H1 (cell line): Measurements from ENCODE around the gene SLC47A2. TPM values are rescaled to one million over a fixed set of nuclear protein-coding genes. Genes with fewer than 3 reads are reported as not detected.
A peak's percentile ranks its signal among the peaks of the same experiment; 100 is the strongest.

ENCODE experiments used
- CTCF ChIA-PET: fragments of 300-600 bp; sonication (Branson Sonifier 250); formaldehyde crosslinking; loops from one replicate; lab custom pipeline; 2021; ENCODE audit not compliant: partially characterized antibody; lab: Charles Lee
- POLR2A ChIA-PET: fragments of 300-600 bp; sonication (Branson Sonifier 250); formaldehyde crosslinking; loops from one replicate; lab custom pipeline; 2021; ENCODE audit warnings: inconsistent platforms; ENCODE audit not compliant: partially characterized antibody; lab: Charles Lee
- DNase-seq, 2 experiments: peaks; one replicate each; pipeline versions ENCODE4 v3.0.0 to v3.0.0-alpha.2; 2010 to 2022; ENCODE audit warnings: low spot score in 2 of 2, low read depth in 1 of 2, mixed read lengths in 1 of 2
- FAIRE-seq: peaks from 2 replicates; lab custom pipeline; 2011; peaks lifted over from hg19 to GRCh38; lab: Jason Lieb, UNC
- H2AFZ ChIP-seq: 2 replicates; pipeline ENCODE4 v1.8.1; 2012; ENCODE audit warnings: low read length, inconsistent platforms
- H2AK5ac ChIP-seq: 2 replicates; pipeline ENCODE4 v1.6.1; 2013; ENCODE audit warnings: low read depth, low read length
- H2BK120ac ChIP-seq: replicated peaks from 2 replicates; pipeline ENCODE3; 2013; ENCODE audit warnings: low read depth, low read length, inconsistent platforms
- H2BK12ac ChIP-seq: 2 replicates; pipeline ENCODE4 v1.6.1; 2013; ENCODE audit warnings: low read depth, low read length
- H2BK15ac ChIP-seq: 2 replicates; pipeline ENCODE4 v1.6.1; 2013; ENCODE audit warnings: low read length
- H2BK20ac ChIP-seq: 2 replicates; pipeline ENCODE4 v1.6.1; 2013; ENCODE audit warnings: low read length
- H2BK5ac ChIP-seq: 2 replicates; pipeline ENCODE4 v1.6.1; 2013; ENCODE audit warnings: low read depth, low read length
- H3K14ac ChIP-seq: 2 replicates; pipeline ENCODE4 v1.6.1; 2013; ENCODE audit warnings: inconsistent platforms; ENCODE audit not compliant: insufficient read length
- H3K18ac ChIP-seq: 2 replicates; pipeline ENCODE4 v1.6.1; 2013; ENCODE audit warnings: low read length; ENCODE audit errors: extremely low read depth
- H3K23ac ChIP-seq: 2 replicates; pipeline ENCODE4 v1.6.1; 2013; ENCODE audit warnings: inconsistent platforms; ENCODE audit not compliant: insufficient read length
- H3K23me2 ChIP-seq: 2 replicates; pipeline ENCODE4 v1.6.1; 2013; ENCODE audit warnings: low read depth, low read length
- H3K27ac ChIP-seq: 2 replicates; pipeline ENCODE4 v1.6.1; 2011; ENCODE audit warnings: low read depth, low read length, inconsistent platforms
- H3K27me3 ChIP-seq, 4 experiments: replicated peaks in 1 of 4; 1 replicate in 1 of 4; 2 replicates in 3 of 4; pipeline versions ENCODE4 v1.6.1 to v1.8.1; 2011 to 2013; ENCODE audit warnings: low read length in 3 of 4, mild to moderate bottlenecking in 3 of 4, inconsistent platforms in 2 of 4, mixed read lengths in 2 of 4, moderate library complexity in 1 of 4; ENCODE audit not compliant: control insufficient read depth in 3 of 4, insufficient read depth in 3 of 4; ENCODE audit errors: extremely low read depth in 1 of 4
- H3K36me3 ChIP-seq, 4 experiments: 2 replicates each; pipeline versions ENCODE4 v1.6.1 to v1.8.1; 2011 to 2013; ENCODE audit warnings: mild to moderate bottlenecking in 4 of 4, low read length in 3 of 4, moderate library complexity in 2 of 4, control low read depth in 1 of 4, inconsistent platforms in 1 of 4; ENCODE audit not compliant: insufficient read depth in 4 of 4, control insufficient read depth in 2 of 4
- H3K4ac ChIP-seq: replicated peaks from 2 replicates; pipeline ENCODE3; 2013; ENCODE audit warnings: low read length, low read depth, mixed read lengths, inconsistent platforms; ENCODE audit not compliant: insufficient read length
- H3K4me1 ChIP-seq, 4 experiments: replicated peaks in 1 of 4; 1 replicate in 1 of 4; 2 replicates in 3 of 4; pipeline versions ENCODE4 v1.6.1 to v1.8.1; 2011 to 2013; ENCODE audit warnings: low read length in 3 of 4, inconsistent platforms in 2 of 4, mixed read lengths in 1 of 4; ENCODE audit not compliant: insufficient read depth in 4 of 4, control insufficient read depth in 3 of 4
- H3K4me2 ChIP-seq, 2 experiments: 2 replicates each; pipeline versions ENCODE4 v1.6.1 to v1.8.1; 2011 to 2013; ENCODE audit warnings: low read depth in 2 of 2, low read length in 2 of 2, control low read depth in 1 of 2, inconsistent platforms in 1 of 2, mild to moderate bottlenecking in 1 of 2; ENCODE audit not compliant: insufficient read depth in 1 of 2
- H3K4me3 ChIP-seq, 4 experiments: fragments of 200-600, 300-600 bp in 1 of 4; sonication (generic), shearing (Covaris generic), sonication (Bioruptor Twin) in 1 of 4; 2 replicates each; pipeline versions ENCODE4 v1.5.1 to v1.8.1; 2011 to 2016; ENCODE audit warnings: low read length in 4 of 4, low read depth in 3 of 4, control low read depth in 2 of 4, inconsistent platforms in 2 of 4, mild to moderate bottlenecking in 2 of 4, mixed read lengths in 1 of 4, moderate library complexity in 1 of 4; ENCODE audit not compliant: insufficient read depth in 2 of 4; ENCODE audit errors: extremely low read depth in 1 of 4
- H3K56ac ChIP-seq: replicated peaks from 2 replicates; pipeline ENCODE3; 2013; ENCODE audit warnings: low read depth, mild to moderate bottlenecking, mixed read lengths, low read length, inconsistent platforms; ENCODE audit not compliant: insufficient read length
- H3K79me1 ChIP-seq: 2 replicates; pipeline ENCODE4 v1.6.1; 2013; ENCODE audit warnings: low read depth, low read length, control low read depth
- H3K79me2 ChIP-seq, 2 experiments: 2 replicates each; pipeline versions ENCODE4 v1.6.1 to v1.8.1; 2012 to 2013; ENCODE audit warnings: low read length in 2 of 2, mild to moderate bottlenecking in 2 of 2, inconsistent platforms in 1 of 2; ENCODE audit not compliant: insufficient read depth in 2 of 2, control insufficient read depth in 1 of 2
- H3K9ac ChIP-seq, 4 experiments: replicated peaks in 1 of 4; 1 replicate in 1 of 4; 2 replicates in 3 of 4; pipeline versions ENCODE4 v1.6.1 to v1.8.1; 2011 to 2013; ENCODE audit warnings: low read depth in 3 of 4, low read length in 3 of 4, control low read depth in 2 of 4, mild to moderate bottlenecking in 2 of 4, moderate library complexity in 2 of 4, inconsistent platforms in 1 of 4; ENCODE audit errors: extremely low read depth in 1 of 4
- H3K9me3 ChIP-seq, 2 experiments: 2 replicates each; pipeline versions ENCODE4 v1.6.1 to v1.8.1; 2012 to 2013; ENCODE audit warnings: mild to moderate bottlenecking in 2 of 2, moderate library complexity in 2 of 2, control low read depth in 1 of 2, inconsistent platforms in 1 of 2, low read depth in 1 of 2, low read length in 1 of 2, mixed read lengths in 1 of 2; ENCODE audit not compliant: insufficient read depth in 2 of 2
- H4K20me1 ChIP-seq, 2 experiments: replicated peaks in 1 of 2; 2 replicates each; pipeline versions ENCODE3 to v1.8.1; 2011 to 2013; ENCODE audit warnings: inconsistent platforms in 2 of 2, low read length in 2 of 2, mild to moderate bottlenecking in 1 of 2; ENCODE audit not compliant: insufficient read depth in 2 of 2, control insufficient read depth in 1 of 2
- H4K5ac ChIP-seq: 2 replicates; pipeline ENCODE4 v1.6.1; 2013; ENCODE audit warnings: low read length, low read depth, mixed read lengths, inconsistent platforms; ENCODE audit not compliant: insufficient read length
- H4K8ac ChIP-seq: 2 replicates; pipeline ENCODE4 v1.8.0; 2013; ENCODE audit warnings: mild to moderate bottlenecking, moderate library complexity, low read length, inconsistent platforms; ENCODE audit not compliant: insufficient read depth; ENCODE audit errors: extremely low read depth
- H4K91ac ChIP-seq: replicated peaks from 2 replicates; pipeline ENCODE3; 2013; ENCODE audit warnings: low read length, mixed read lengths, inconsistent platforms; ENCODE audit not compliant: insufficient read length
- WGBS, 2 experiments: shearing (Covaris generic) in 1 of 2; methylation state at CpG; one replicate each; pipeline versions ENCODE4 v1.1.6 to v1.1.7; 2013 to 2015; ENCODE audit warnings: low lambda C conversion rate in 2 of 2, mixed read lengths in 2 of 2, inconsistent platforms in 1 of 2, low coverage in 1 of 2, missing lambda C conversion rate in 1 of 2; ENCODE audit not compliant: insufficient replicate concordance in 2 of 2, insufficient coverage in 1 of 2, insufficient read length in 1 of 2; ENCODE audit errors: extremely low coverage in 1 of 2, missing lambda C conversion rate in 1 of 2; 5-methylcytosine and 5-hydroxymethylcytosine counted together
- polyA plus RNA-seq, 7 experiments: library from polyadenylated mRNA; depleted of rRNA in 3 of 7; stranded (reverse) in 5 of 7; unstranded in 2 of 7; fragments of >200 nt in 5 of 7; fragments of 200-250 nt in 2 of 7; gene quantifications; 1 replicate in 5 of 7; 2 replicates in 1 of 7; 4 replicates in 1 of 7; pipeline versions ENCODE4 v1.2.1 to v1.2.3, GENCODE V29; 2011 to 2013; ENCODE audit warnings: missing spikeins in 2 of 7, mixed read lengths in 2 of 7
- total RNA-seq: library from RNA; stranded (reverse); fragmentation: NEBNext Ultra II Directional; extraction: Animal tissue kit (Norgen Biotek cat#: 25700); gene quantifications from 2 replicates; pipeline ENCODE4 v1.2.1, GENCODE V29; 2021

Gene SLC47A2
- total and polyA plus RNA-seq, 2 of the 8 experiments (the other 6 are each of a cell fraction or from before 2014, with no cell fraction given): not detected

GRCh38 chr17:19712436-19713004 is 3.9 kb downstream of the SLC47A2 start:
- Histone ChIP-seq H3K56ac (no peak overlapping the region), H3K18ac (no peak overlapping the region), H2AFZ (no peak overlapping the region), H3K79me2 (no peaks in the 10 kb centered on the region), H4K20me1 (no peaks in the 10 kb centered on the region), H3K23me2 (no peaks in the 10 kb centered on the region), H3K14ac (no peak overlapping the region), H2AK5ac (no peak overlapping the region), H2BK5ac (no peak overlapping the region), H2BK12ac (no peak overlapping the region), H4K5ac (no peak overlapping the region), H2BK20ac (no peak overlapping the region), H3K9me3 (no peaks in the 10 kb centered on the region), H3K4ac (no peak overlapping the region), H3K9ac (no peak overlapping the region), H4K91ac (no peak overlapping the region), H3K36me3 (no peaks in the 10 kb centered on the region), H2BK15ac (peak overlapping the region; percentile 88; the same call in 1 of the 2 replicates), H3K4me3 (no peak overlapping the region), H4K8ac (no peak overlapping the region), H3K4me1 (peaks cover 0 to 8% (median 0%) of the 10 kb centered on the region in 4 experiments; a peak in 3 of 7 replicates), H3K27ac (no peak overlapping the region), H3K23ac (no peak overlapping the region), H3K79me1 (no peaks in the 10 kb centered on the region), H3K27me3 (no peaks in the 10 kb centered on the region), H2BK120ac (peak overlapping the region; percentile 21), H3K4me2 (no peak overlapping the region)
- CTCF ChIA-PET: interaction anchor here (0.9 to 1.9 kb wide), 3 partner anchors 11 to 16 kb away, joined by 3 to 9 read pairs (median 4); no protein-coding TSS in a partner anchor
- POLR2A ChIA-PET: no interaction called here
- DNase-seq: no peak
- 75% methylated on average over 12 of the region's 12 CpGs; no CpG with 5 or more reads in 1 of the 2 experiments for WGBS, 2 experiments
- no peak for FAIRE-seq
